IMR-90 (cell line): ENCODE results near the gene ESRRG.

Experiments
- CTCF ChIP-seq: conservative IDR thresholded peaks from 2 replicates; pipeline ENCODE4 v1.5.1; 2012; ENCODE audit warnings: mild to moderate bottlenecking, low read depth, low read length, improper control_type of control experiment
- SMC3 ChIP-seq: fragments of 150-350 bp; IDR thresholded peaks from 2 replicates; pipeline ENCODE4 v1.6.1; 2016; ENCODE audit warnings: low read depth, mild to moderate bottlenecking, antibody characterized with exemption, low read length, moderate library complexity

GRCh38 chr1:216596281-216596862 lies 126.9 kb downstream of the ESRRG start:
- TF ChIP-seq CTCF, result no peak
- no peak for TF ChIP-seq SMC3
